ENCODE results near the gene ZNF273.

DNA sequence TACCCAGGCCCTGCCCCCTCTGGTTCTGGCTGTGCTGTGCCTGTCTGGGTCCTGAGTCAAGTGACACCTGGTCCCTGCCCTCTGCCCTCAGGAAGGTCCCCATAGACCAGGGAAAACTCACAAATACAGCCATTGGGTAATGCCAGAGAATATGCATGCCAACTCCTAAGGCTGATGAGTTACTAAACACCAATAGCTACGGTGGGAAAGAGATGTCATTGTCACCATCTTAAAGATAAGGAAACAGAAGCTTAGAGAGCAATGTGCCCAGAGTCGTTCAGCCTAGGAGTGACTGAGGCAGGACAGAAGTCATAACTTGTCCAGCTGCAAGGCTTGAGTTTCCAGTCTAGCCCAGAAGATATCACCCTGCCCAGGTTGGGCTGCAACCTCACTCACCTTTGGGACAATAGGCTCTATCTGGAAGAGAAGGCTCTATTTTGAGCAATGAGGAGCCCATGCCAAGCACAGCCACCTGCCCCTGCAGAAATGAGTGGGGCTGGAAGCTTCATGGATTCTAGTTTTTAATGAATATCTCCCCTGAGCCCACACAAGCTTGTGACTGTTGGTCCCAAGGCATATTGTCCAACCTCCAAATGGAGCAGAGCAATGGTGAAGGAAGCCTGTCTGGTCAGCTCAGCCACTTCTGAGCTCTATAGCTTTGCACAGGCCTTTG is 42.6 kb downstream of the ZNF273 start:
- TF ChIP-seq, protein P1, sequence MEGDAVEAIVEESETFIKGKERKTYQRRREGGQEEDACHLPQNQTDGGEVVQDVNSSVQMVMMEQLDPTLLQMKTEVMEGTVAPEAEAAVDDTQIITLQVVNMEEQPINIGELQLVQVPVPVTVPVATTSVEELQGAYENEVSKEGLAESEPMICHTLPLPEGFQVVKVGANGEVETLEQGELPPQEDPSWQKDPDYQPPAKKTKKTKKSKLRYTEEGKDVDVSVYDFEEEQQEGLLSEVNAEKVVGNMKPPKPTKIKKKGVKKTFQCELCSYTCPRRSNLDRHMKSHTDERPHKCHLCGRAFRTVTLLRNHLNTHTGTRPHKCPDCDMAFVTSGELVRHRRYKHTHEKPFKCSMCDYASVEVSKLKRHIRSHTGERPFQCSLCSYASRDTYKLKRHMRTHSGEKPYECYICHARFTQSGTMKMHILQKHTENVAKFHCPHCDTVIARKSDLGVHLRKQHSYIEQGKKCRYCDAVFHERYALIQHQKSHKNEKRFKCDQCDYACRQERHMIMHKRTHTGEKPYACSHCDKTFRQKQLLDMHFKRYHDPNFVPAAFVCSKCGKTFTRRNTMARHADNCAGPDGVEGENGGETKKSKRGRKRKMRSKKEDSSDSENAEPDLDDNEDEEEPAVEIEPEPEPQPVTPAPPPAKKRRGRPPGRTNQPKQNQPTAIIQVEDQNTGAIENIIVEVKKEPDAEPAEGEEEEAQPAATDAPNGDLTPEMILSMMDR (IDR thresholded peaks at IDR 0.05; ENCODE audit: low read depth, low read length) = no peak
- no peak for TF ChIP-seq EZH2phosphoT487 (IDR thresholded peaks at IDR 0.05; ENCODE audit: low read depth)
